ENCODE measurements around the gene EIF2S1.

Gene EIF2S1

DNA sequence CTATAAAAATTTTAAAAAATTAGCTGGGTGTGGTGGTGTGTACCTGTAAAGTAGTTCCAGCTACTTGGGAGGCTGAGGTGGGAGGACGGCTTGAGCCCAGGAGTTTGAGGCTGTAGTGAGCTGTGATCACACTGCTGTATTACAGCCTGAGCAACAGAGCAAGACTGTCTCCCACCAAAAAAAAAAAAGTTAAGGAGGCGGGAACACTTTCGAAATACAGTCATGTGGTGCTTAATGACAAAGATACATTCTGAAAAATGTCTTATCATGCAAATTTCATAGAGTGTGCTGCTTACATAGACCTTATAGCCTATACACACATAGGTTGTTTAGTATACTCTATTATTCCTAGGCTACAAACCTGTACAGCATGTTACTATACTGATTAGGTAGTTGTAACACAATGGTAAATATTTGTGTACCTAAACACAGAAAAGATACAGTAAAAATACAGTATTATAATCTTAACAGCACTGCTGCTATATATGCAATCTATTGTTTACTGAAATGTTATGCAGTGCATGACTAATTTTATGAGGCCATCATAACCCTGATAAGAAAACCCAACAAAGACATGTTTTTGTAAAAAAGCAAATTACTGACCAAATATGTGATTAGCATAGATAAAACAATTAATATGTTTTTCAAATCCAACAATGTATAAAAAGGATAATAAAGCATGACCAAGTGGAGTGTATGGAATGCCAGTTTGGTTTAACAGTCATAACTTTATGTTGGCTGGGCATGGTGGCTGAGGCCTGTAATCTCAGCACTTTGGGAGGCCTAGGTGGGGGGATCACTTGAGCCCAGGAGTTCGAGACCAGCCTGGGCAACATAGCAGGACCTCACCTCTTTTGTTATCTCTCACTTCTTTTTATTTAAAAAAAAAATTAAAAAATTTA lies 11.4 kb downstream of the EIF2S1 start:
- Histone ChIP-seq H3K27me3 (ENCODE audit: control insufficient read depth in 5 of 5, insufficient read depth in 4 of 5, low read length in 5 of 5) (no peaks in the 10 kb centered on the region), H3K4me3 (ENCODE audit: low read depth in 1 of 5, low read length in 5 of 5) (no peak overlapping the region), H3K9ac (ENCODE audit: low read length in 5 of 5) (no peak overlapping the region), H3K9me3 (ENCODE audit: control insufficient read depth in 5 of 5, low read length in 5 of 5) (no peaks in the 10 kb centered on the region), H3K36me3 (ENCODE audit: control insufficient read depth in 5 of 5, insufficient read depth in 5 of 5, low read length in 5 of 5) (peaks cover 45 to 76% (median 67%) of the 10 kb centered on the region in 5 donors), H3K4me1 (ENCODE audit: control insufficient read depth in 5 of 5, insufficient read depth in 5 of 5, low read length in 5 of 5) (no peaks in the 10 kb centered on the region), H3K27ac (ENCODE audit: low read depth, low read length) (no peak overlapping the region)

GRCh38 chr14:67372833-67373232 lies 12.7 kb downstream of the EIF2S1 start:
- no peaks in the 10 kb centered on the region for H3K27me3 ChIP-seq (ENCODE audit: control insufficient read depth in 5 of 5, insufficient read depth in 4 of 5, low read length in 5 of 5)
- peaks cover 52 to 78% (median 68%) of the 10 kb centered on the region in 5 donors for H3K36me3 ChIP-seq (ENCODE audit: control insufficient read depth in 5 of 5, insufficient read depth in 5 of 5, low read length in 5 of 5)
- no peaks in the 10 kb centered on the region for H3K4me1 ChIP-seq (ENCODE audit: control insufficient read depth in 5 of 5, insufficient read depth in 5 of 5, low read length in 5 of 5)
- no peaks in the 10 kb centered on the region for H3K9me3 ChIP-seq (ENCODE audit: control insufficient read depth in 5 of 5, low read length in 5 of 5)
- H3K9ac ChIP-seq (ENCODE audit: low read length in 5 of 5) = no peak overlapping the region
- H3K4me3 ChIP-seq (ENCODE audit: low read depth in 1 of 5, low read length in 5 of 5) = no peak overlapping the region
- H3K27ac ChIP-seq (ENCODE audit: low read depth, low read length) = no peak overlapping the region

DNA sequence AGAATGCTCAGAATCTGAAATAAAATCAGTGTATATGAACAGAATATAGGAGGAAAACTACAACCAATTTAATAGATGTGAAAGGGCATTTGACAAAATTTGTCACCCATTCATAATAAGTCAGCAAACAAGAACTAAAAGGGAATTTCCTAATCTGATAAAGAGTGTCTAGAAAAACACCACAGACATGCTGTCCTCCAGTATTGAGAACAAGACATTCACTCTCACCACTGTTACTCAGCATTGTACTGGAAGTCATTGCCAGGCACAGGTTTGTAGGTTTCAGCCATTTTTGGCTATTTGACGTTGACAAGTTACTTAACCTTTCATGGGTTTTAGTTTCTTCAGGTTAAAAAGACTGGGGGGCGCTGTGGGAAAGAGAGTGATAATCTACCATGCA lies 13.2 kb downstream of the EIF2S1 start:
- peaks cover 53 to 79% (median 67%) of the 10 kb centered on the region in 5 donors for H3K36me3 ChIP-seq (ENCODE audit: control insufficient read depth in 5 of 5, insufficient read depth in 5 of 5, low read length in 5 of 5)
- H3K9ac ChIP-seq (ENCODE audit: low read length in 5 of 5) = no peak overlapping the region
- no peaks in the 10 kb centered on the region for H3K27me3 ChIP-seq (ENCODE audit: control insufficient read depth in 5 of 5, insufficient read depth in 4 of 5, low read length in 5 of 5)
- H3K4me3 ChIP-seq (ENCODE audit: low read depth in 1 of 5, low read length in 5 of 5) = no peak overlapping the region
- H3K9me3 ChIP-seq (ENCODE audit: control insufficient read depth in 5 of 5, low read length in 5 of 5) = no peaks in the 10 kb centered on the region
- no peak overlapping the region for H3K27ac ChIP-seq (ENCODE audit: low read depth, low read length)
- H3K4me1 ChIP-seq (ENCODE audit: control insufficient read depth in 5 of 5, insufficient read depth in 5 of 5, low read length in 5 of 5) = no peaks in the 10 kb centered on the region

DNA sequence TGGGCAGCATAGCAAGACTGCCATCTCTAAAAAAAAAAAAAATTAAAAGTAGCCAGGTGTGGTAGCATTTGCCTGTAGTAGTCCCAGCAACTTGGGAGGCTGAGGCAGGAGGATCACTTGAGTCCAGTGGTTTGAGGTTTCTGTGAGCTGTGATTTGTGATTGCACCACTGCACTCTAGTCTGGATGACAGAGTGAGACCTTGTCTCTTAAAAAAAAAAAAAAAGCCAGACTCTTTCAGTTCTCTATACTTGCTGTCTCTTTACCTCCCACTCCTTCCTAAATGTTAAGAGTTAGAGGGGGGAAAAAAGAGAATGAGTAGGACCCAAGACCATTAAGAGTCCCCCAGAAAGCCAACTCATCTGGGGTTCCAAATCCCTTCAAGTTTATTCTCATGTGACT lies 17.8 kb downstream of the EIF2S1 start:
- H3K27me3 ChIP-seq (ENCODE audit: control insufficient read depth in 5 of 5, insufficient read depth in 4 of 5, low read length in 5 of 5) = no peaks in the 10 kb centered on the region
- no peak overlapping the region for H3K4me3 ChIP-seq (ENCODE audit: low read depth in 1 of 5, low read length in 5 of 5)
- H3K27ac ChIP-seq (ENCODE audit: low read depth, low read length) = no peak overlapping the region
- no peak overlapping the region for H3K9ac ChIP-seq (ENCODE audit: low read length in 5 of 5)
- no peaks in the 10 kb centered on the region for H3K4me1 ChIP-seq (ENCODE audit: control insufficient read depth in 5 of 5, insufficient read depth in 5 of 5, low read length in 5 of 5)
- H3K9me3 ChIP-seq (ENCODE audit: control insufficient read depth in 5 of 5, low read length in 5 of 5) = no peaks in the 10 kb centered on the region
- peaks cover 70 to 91% (median 84%) of the 10 kb centered on the region in 5 donors for H3K36me3 ChIP-seq (ENCODE audit: control insufficient read depth in 5 of 5, insufficient read depth in 5 of 5, low read length in 5 of 5)

- no peaks in the 10 kb centered on the region for H3K27me3 ChIP-seq (ENCODE audit: control insufficient read depth in 5 of 5, insufficient read depth in 4 of 5, low read length in 5 of 5)
- no peak overlapping the region for H3K27ac ChIP-seq (ENCODE audit: low read depth, low read length)
- peaks cover 49 to 70% (median 64%) of the 10 kb centered on the region in 5 donors for H3K36me3 ChIP-seq (ENCODE audit: control insufficient read depth in 5 of 5, insufficient read depth in 5 of 5, low read length in 5 of 5)
Observed at GRCh38 chr14:67385120-67385519, 25.0 kb downstream of the EIF2S1 start.

DNA sequence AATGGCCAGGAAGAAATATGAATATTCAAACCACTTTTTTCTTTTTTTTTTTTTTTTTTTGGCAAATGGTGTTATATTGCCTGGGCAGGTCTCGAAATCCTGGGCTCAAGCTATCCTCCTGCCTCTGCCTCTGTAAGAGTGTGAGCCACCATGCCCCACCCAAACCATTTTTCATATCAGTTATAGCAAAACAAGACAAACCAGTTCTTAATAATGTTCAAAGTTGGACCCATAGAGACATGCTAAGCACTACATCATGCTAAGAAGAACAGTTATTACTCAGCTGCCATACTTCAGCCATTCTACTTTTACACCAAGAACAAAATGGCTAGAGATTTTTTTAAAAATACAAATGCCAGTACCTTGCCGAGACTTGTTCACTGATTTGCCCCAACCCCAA lies 25.5 kb downstream of the EIF2S1 start:
- H3K27me3 ChIP-seq (ENCODE audit: control insufficient read depth in 5 of 5, insufficient read depth in 4 of 5, low read length in 5 of 5) = no peaks in the 10 kb centered on the region
- H3K9ac ChIP-seq (ENCODE audit: low read length in 5 of 5) = no peak overlapping the region
- no peaks in the 10 kb centered on the region for H3K9me3 ChIP-seq (ENCODE audit: control insufficient read depth in 5 of 5, low read length in 5 of 5)
- peaks cover 44 to 65% (median 63%) of the 10 kb centered on the region in 5 donors for H3K36me3 ChIP-seq (ENCODE audit: control insufficient read depth in 5 of 5, insufficient read depth in 5 of 5, low read length in 5 of 5)
- no peak overlapping the region for H3K27ac ChIP-seq (ENCODE audit: low read depth, low read length)
- no peaks in the 10 kb centered on the region for H3K4me1 ChIP-seq (ENCODE audit: control insufficient read depth in 5 of 5, insufficient read depth in 5 of 5, low read length in 5 of 5)
- no peak overlapping the region for H3K4me3 ChIP-seq (ENCODE audit: low read depth in 1 of 5, low read length in 5 of 5)

More at GRCh38 chr14:67385120-67385519, 25.0 kb downstream of the EIF2S1 start:
- no peaks in the 10 kb centered on the region for H3K9me3 ChIP-seq (ENCODE audit: control insufficient read depth in 5 of 5, low read length in 5 of 5)
- no peak overlapping the region for H3K9ac ChIP-seq (ENCODE audit: low read length in 5 of 5)
- H3K4me3 ChIP-seq (ENCODE audit: low read depth in 1 of 5, low read length in 5 of 5) = no peak overlapping the region
- no peaks in the 10 kb centered on the region for H3K4me1 ChIP-seq (ENCODE audit: control insufficient read depth in 5 of 5, insufficient read depth in 5 of 5, low read length in 5 of 5)

DNA sequence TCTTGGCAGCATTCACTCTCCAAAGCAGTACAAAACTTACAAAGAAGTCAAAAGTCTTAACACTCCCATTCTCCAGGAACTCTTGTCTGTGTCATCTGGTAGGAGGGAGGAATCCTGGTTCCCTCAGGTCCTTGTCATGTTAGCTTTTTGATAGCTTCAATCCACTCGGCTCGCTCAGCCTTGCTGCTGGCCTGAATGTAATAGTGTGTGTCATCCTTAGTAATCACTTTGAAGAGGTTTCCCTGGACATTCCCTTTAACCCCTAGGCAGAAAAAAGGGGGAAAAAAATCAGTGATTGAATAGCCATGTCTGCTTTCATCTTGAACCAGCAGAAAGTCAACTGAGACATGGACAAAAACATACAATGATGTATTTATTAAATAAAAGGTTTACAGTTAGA lies 27.1 kb downstream of the EIF2S1 start:
- Histone ChIP-seq H3K4me3 (ENCODE audit: low read depth in 1 of 5, low read length in 5 of 5) (no peak overlapping the region), H3K4me1 (ENCODE audit: control insufficient read depth in 5 of 5, insufficient read depth in 5 of 5, low read length in 5 of 5) (no peaks in the 10 kb centered on the region), H3K27me3 (ENCODE audit: control insufficient read depth in 5 of 5, insufficient read depth in 4 of 5, low read length in 5 of 5) (no peaks in the 10 kb centered on the region), H3K27ac (ENCODE audit: low read depth, low read length) (no peak overlapping the region), H3K9ac (ENCODE audit: low read length in 5 of 5) (no peak overlapping the region), H3K9me3 (ENCODE audit: control insufficient read depth in 5 of 5, low read length in 5 of 5) (no peaks in the 10 kb centered on the region), H3K36me3 (ENCODE audit: control insufficient read depth in 5 of 5, insufficient read depth in 5 of 5, low read length in 5 of 5) (peaks cover 29 to 50% (median 48%) of the 10 kb centered on the region in 5 donors)

- Histone ChIP-seq H3K4me3 (ENCODE audit: low read depth in 1 of 5, low read length in 5 of 5) (no peak overlapping the region), H3K36me3 (ENCODE audit: control insufficient read depth in 5 of 5, insufficient read depth in 5 of 5, low read length in 5 of 5) (peaks cover 9 to 31% (median 28%) of the 10 kb centered on the region in 5 donors), H3K27me3 (ENCODE audit: control insufficient read depth in 5 of 5, insufficient read depth in 4 of 5, low read length in 5 of 5) (no peaks in the 10 kb centered on the region), H3K27ac (ENCODE audit: low read depth, low read length) (no peak overlapping the region), H3K9me3 (ENCODE audit: control insufficient read depth in 5 of 5, low read length in 5 of 5) (no peaks in the 10 kb centered on the region), H3K9ac (ENCODE audit: low read length in 5 of 5) (no peak overlapping the region), H3K4me1 (ENCODE audit: control insufficient read depth in 5 of 5, insufficient read depth in 5 of 5, low read length in 5 of 5) (no peaks in the 10 kb centered on the region)
Observed at GRCh38 chr14:67389275-67389674, 29.1 kb downstream of the EIF2S1 start.

- peaks cover 5 to 24% (median 21%) of the 10 kb centered on the region in 5 donors for H3K36me3 ChIP-seq (ENCODE audit: control insufficient read depth in 5 of 5, insufficient read depth in 5 of 5, low read length in 5 of 5)
- no peak overlapping the region for H3K4me3 ChIP-seq (ENCODE audit: low read depth in 1 of 5, low read length in 5 of 5)
- no peaks in the 10 kb centered on the region for H3K27me3 ChIP-seq (ENCODE audit: control insufficient read depth in 5 of 5, insufficient read depth in 4 of 5, low read length in 5 of 5)
- H3K4me1 ChIP-seq (ENCODE audit: control insufficient read depth in 5 of 5, insufficient read depth in 5 of 5, low read length in 5 of 5) = no peaks in the 10 kb centered on the region
- H3K27ac ChIP-seq (ENCODE audit: low read depth, low read length) = no peak overlapping the region
- no peak overlapping the region for H3K9ac ChIP-seq (ENCODE audit: low read length in 5 of 5)
- no peaks in the 10 kb centered on the region for H3K9me3 ChIP-seq (ENCODE audit: control insufficient read depth in 5 of 5, low read length in 5 of 5)
Observed at GRCh38 chr14:67389811-67390534, 29.8 kb downstream of the EIF2S1 start.

DNA sequence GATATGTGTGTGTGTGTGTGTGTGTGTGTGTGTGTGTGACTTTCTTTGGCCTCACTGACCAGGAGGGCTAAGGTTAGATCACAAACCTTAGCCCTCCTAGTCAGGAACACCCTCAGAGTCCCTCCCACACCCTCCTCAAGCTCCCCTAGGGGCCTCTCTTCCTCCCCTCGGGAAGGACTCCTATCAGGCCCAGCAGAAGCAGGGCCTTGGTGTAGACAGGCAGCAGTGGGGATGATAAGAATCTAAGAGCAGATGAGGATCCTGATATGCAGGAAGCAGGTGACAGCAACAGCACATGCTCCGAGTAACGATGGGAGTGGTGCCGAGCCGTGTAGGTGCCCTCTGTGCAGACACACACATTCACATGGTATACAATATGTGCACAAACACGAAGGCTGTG lies 31.1 kb downstream of the EIF2S1 start:
- H3K4me3 ChIP-seq (ENCODE audit: low read depth in 1 of 5, low read length in 5 of 5) = no peak overlapping the region
- H3K9me3 ChIP-seq (ENCODE audit: control insufficient read depth in 5 of 5, low read length in 5 of 5) = no peaks in the 10 kb centered on the region
- H3K4me1 ChIP-seq (ENCODE audit: control insufficient read depth in 5 of 5, insufficient read depth in 5 of 5, low read length in 5 of 5) = no peaks in the 10 kb centered on the region
- peaks cover 0 to 13% (median 8%) of the 10 kb centered on the region in 5 donors for H3K36me3 ChIP-seq (ENCODE audit: control insufficient read depth in 5 of 5, insufficient read depth in 5 of 5, low read length in 5 of 5)
- H3K27me3 ChIP-seq (ENCODE audit: control insufficient read depth in 5 of 5, insufficient read depth in 4 of 5, low read length in 5 of 5) = no peaks in the 10 kb centered on the region
- H3K27ac ChIP-seq (ENCODE audit: low read depth, low read length) = no peak overlapping the region
- H3K9ac ChIP-seq (ENCODE audit: low read length in 5 of 5) = no peak overlapping the region

All from subcutaneous abdominal adipose tissue (tissue), 5 donors.